GM08714 (cell line): ENCODE measurements around the gene CNEP1R1.
"Not testable (repeated sequence)": the region's sequence is repeated elsewhere in the genome, so short reads cannot be mapped to it uniquely, and the experiment has no call there.

Experiments used
- H3K4me3 ChIP-seq: fragments of 200-500 bp; sonication (Bioruptor generic); 2 replicates; pipeline ENCODE4 v1.5.1; 2014; ENCODE audit warnings: mild to moderate bottlenecking, low read length, inconsistent platforms
- ZNF274 ChIP-seq: IDR thresholded peaks from 2 replicates; pipeline ENCODE4 v1.6.1; 2012; ENCODE audit warnings: mild to moderate bottlenecking, low read depth, low read length

The CNEP1R1 gene

DNA sequence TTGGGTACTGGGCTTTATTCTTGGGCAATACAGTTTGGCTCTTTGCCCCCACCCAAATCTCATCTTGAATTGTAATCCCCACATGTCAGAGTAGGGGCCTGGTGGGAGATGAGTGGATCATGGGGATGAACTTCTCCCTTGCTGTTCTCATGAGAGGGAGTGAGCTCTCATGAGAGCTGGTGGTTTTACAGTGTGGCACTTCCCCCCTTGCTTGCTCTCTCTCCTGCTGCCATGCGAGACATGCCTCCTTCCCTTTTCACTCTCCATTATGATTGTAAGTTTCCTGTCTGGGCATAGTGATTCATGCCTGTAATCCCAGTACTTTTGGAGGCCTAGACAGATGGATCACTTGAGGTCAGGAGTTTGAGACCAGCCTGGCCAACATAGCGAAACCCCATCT lies 18.1 kb upstream of the CNEP1R1 start:
- H3K4me3 ChIP-seq, result no peak overlapping the region
- TF ChIP-seq ZNF274, result no peak

DNA sequence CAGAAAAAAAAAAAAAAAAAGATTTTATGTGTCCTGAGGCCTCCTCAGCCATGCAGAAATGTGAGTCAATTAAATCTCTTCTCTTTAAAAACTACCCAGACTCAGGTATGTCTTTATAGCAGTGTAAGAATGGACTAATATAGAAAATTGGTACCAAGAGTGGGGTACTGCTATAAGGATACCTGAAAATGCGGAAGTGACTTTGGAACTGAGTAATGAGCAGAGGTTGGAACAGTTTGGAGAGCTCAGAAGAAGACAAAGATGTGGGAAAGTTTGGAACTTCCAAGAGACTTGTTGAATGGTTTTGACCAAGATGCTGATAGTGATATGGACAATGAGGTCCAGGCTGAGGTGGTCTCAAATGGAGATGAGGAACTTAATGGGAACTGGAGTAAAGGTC lies 17.3 kb upstream of the CNEP1R1 start:
- H3K4me3 ChIP-seq, result no peak overlapping the region
- TF ChIP-seq ZNF274, result no peak

DNA sequence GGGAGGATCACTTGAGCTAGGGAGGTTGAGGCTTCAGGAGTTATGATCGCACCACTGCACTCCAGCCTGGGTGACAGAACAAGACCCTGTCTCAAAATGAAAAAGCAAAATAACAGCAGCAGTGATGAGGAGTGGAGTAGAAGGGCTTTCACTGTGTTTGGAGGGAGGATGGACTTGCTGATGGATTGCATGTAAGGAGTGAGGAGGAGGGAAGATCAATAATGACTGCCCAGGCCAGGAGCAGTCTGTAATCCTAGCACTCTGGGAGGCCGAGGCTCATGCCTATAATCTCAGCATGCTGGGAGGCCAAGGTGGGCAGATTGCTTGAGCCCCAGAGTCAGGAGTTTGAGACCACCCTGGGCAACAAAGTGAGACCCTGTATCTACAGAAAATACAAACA lies 14.8 kb upstream of the CNEP1R1 start:
- no peak overlapping the region for H3K4me3 ChIP-seq
- no peak for TF ChIP-seq ZNF274

DNA sequence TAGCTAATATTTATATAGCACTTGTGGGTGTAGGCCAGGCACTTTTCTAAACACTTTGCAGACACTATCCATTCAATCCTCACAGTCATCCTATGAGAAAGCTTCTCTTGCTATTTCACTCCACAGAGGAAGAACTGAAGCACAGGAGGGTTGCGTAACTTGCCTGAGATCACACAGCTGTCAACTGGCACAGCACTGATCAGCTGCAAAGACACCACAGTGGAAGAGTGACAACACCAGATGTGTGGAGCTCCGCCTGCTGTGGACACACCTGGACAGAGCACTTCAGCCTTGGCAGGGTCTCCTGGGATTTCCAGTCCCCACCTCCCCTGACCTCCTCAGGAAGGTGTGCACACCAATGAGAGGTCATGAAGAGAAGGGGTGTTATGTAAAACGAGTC lies 13.3 kb upstream of the CNEP1R1 start:
- no peak for TF ChIP-seq ZNF274
- no peak overlapping the region for H3K4me3 ChIP-seq

DNA sequence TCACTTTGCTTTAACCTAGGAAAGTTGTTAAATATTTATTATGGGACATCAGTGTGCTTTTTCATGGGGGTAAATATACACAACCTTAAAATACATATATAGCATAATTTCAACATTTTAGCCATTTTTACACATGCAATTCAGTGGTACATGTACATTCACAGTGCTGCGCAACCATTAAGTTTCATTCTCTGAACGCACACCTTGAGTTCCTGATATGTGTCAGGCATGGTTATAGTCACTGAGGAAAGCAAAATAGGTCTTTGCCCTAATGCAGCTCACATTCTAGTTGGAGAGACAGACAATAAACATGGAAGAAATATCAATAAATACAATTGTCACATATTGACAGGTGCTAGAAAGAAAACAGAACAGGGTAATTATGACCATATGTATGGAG lies 12.8 kb upstream of the CNEP1R1 start:
- no peak overlapping the region for H3K4me3 ChIP-seq

DNA sequence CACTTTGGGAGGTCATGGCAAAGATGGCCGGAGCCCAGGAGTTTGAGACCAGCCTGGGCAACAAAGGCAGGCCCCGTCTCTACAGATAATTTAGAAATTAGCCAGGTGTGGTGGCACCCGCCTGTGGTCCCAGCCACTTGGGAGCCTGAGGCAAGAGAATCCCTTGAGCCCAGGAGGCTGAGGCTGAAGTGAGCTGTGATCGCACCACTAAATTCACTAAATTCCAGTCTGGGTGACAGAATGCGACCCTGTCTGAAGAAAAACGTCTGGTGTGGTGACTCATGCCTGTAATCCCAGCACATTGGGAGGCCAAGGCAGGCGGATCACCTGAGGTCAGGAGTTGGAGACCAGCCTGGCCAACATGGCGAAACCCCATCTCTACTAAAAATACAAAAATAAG lies 10.8 kb upstream of the CNEP1R1 start:
- H3K4me3 ChIP-seq, result not testable (repeated sequence)

More for the DNA sequence above, 12.8 kb upstream of the CNEP1R1 start:
- TF ChIP-seq ZNF274, result no peak

DNA sequence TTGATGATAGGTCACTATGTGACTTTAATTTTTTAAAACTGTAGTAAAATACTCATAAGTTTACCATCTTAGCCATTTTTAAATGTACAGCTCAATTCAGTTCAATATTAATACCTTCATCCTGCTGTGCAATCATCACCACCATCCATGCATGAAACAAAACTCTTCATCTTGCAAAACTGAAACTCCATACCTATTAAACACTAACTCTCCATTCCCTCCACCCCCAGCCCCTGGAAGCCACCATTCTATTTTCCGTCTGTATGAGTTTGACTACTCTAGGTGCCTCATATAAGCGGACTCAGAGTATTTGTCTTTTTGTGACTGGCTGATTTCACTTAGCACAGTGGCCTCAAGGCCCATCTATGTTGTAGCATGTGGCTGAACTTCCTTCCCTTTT lies 9.4 kb upstream of the CNEP1R1 start:
- H3K4me3 ChIP-seq, result no peak overlapping the region
- no peak for TF ChIP-seq ZNF274

DNA sequence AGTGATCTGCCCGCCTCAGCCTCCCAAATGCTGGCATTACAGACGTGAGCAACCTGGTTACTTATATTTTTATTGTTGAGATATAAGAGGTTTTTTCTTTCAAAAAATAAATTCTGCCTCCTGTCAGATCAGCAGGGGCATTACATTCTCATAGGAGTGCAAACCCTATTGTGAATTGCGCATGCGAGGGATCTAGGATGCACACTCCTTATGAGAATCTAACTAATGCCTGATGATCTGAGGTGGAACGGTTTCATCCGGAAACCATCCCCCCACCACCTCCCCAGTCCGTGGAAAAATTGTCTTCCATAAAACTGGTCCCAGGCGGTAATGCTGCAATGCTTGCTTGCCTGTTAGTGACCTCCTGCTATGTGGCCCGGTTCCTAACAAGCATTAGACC lies 7.5 kb upstream of the CNEP1R1 start:
- TF ChIP-seq ZNF274, result no peak
- no peak overlapping the region for H3K4me3 ChIP-seq

DNA sequence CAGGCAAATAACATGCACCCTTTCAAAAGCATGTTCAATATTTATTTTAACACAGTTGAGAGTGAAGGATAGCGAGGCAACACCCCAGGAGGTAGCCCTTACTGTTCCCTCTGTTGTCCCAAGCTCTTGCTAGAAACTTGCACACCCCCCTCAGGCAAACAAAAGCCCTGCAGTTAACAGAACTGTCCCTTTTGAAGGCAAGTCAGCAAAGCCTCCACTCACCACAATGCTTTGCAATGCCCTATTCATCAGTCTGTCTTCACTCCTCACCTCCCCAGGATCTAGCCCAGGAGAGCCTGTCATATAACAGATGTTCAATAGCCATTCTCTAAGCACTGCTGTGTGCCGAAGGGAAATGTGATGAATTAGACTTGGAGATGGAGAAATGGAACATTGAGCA lies 3.5 kb upstream of the CNEP1R1 start:
- H3K4me3 ChIP-seq, result no peak overlapping the region
- no peak for TF ChIP-seq ZNF274

DNA sequence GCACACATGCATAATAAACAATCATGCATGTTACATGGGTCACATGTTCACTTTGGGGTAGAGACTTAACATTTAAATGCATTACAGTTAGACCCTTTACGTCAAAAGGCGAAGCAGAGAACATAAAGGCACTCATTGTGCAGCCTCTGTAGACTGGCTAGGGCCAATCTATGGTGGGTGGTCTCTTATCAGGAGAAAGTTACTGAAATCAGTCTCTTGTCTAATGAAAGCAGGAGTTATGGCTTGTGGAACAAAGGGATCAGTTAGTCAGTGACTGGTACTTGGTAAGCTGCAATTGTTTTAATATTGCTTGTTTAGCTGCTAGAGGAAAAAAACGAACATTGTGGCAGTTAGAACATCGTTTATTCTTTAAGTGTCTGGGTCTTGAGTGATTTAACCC lies 1.4 kb upstream of the CNEP1R1 start:
- no peak for TF ChIP-seq ZNF274
- H3K4me3 ChIP-seq, result no peak overlapping the region

DNA sequence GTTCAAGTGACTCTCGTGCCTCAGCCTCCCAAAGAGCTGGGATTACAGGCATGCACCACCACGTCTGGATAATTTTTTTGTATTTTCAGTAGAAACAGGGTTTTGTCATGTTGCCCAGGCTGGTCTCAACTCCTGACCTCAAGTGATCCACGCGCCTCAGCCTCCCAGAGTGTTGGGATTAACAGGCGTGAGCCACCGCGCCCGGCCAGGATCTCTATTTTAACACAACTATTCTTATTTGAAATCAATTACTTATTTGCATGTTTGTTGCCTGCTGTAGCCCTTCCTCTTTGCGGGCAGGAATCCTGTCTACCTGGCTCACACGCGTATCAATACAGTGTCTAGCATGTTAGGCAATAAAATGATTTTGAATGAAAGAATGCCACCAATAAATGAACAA lies 818 bp upstream of the CNEP1R1 start:
- no peak for TF ChIP-seq ZNF274
- no peak overlapping the region for H3K4me3 ChIP-seq

DNA sequence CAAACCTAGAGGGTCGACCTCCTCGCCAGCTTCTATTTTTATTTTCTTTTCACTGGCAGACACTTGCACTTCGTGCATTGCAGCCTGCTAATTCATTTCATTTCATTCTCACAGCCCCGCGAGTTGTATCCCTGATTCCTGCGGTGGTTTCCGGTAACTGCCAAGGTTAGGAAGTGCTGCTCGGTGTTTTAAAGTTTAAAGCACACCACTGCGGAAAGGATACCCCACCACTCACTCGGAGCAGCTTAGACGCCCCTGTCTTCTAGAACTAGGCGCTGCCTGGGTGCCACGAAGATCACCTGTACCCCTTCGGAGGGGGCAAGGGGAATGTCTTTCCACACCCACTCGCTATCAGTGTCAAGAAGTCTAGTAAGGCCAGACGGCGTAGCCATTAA lies 509 bp downstream of the CNEP1R1 start:
- no peak for TF ChIP-seq ZNF274
- peak overlapping the region; percentile 98 for H3K4me3 ChIP-seq

DNA sequence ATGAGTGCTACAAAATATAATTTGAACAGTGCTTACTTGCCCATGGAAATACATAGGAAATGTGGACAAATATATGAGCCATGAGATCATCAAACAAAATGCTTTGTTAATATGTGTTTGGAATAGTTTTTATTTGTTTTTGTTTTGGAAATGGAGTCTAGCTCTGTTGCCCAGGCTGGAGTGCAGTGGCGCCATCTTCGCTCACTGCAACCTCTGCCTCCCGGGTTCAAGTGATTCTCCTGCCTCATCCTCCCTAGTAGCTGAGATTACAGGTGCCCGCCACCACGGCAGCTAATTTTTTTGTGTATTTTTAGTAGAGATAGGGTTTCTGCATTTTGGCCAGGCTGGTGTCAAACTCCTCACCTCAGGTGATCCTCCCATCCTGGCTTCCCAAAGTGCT lies 2.8 kb downstream of the CNEP1R1 start:
- TF ChIP-seq ZNF274, result no peak
- no peak overlapping the region for H3K4me3 ChIP-seq

DNA sequence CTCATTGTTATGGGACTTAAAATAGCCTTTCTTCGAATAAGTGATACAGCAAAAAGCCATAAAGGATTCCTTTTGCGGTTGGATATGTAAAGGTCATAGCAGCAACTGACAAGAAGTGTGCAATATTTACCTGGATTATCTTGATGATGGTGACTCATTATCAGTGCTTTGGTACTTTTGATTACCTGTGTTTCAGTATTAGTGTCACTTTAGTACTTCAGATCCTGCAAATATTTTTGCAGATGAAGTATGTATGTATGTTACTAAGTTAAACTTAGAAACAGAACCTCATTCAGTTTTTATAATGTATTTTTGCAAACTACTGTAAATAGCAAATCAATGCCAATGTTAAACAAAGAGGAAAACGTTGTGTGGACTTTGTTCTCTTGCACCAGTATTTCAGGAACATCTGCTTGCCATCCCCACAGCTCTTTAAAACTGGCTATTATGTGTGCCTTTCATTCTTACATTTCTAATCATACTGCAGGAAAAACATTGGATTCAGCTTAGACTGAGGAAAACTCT lies 10.5 kb downstream of the CNEP1R1 start:
- TF ChIP-seq ZNF274, result no peak
- no peak overlapping the region for H3K4me3 ChIP-seq

DNA sequence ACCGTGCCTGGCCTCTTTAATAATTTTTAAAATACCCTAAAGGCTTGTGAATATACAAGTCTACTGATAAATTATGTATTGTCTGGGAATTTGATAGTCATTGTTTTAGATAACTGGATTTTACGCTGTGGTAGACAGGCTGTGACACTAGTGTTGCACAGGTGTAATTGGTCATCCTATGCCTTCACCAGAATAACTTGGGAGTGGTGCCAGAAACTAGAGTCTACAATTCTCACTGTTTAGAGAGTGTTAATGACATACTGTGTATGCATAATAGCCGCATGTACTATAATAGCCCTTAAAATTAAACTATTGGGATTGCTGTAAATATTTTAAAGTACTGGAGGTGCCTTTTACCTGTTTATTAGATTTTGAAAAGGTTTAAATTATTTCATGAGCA lies 11.4 kb downstream of the CNEP1R1 start:
- no peak for TF ChIP-seq ZNF274
- no peak overlapping the region for H3K4me3 ChIP-seq

DNA sequence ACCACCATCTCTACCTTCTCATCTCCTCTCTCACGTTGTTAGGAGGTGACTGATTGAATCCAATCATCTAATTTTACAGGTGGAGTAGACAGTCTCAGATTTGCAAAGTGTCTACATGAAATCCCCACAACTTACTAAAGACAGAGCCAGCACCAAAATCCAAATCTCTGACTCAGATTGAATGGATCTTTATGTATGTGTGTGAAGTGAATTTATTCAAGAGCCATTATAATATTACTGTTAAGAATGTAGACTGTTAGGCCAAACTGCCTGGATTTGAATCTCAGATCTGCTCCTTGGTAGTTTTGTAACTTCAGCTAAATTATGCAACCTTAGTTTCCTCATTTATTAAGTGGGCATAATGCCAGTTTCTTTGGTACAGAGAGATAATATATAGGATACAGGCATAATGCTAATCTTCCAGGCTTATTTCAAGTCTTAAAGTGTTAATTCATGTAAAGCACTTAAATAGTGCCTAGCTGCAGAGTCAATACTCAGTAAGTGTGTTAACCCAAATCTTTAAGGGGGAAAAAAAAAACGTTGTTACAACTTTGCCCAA lies 12.7 kb downstream of the CNEP1R1 start:
- TF ChIP-seq ZNF274, result no peak
- H3K4me3 ChIP-seq, result no peak overlapping the region
